K562 (cell line): ENCODE results near the gene PEAR1. TPM values are rescaled to one million over a fixed set of nuclear protein-coding genes. Genes with fewer than 3 reads are reported as not detected.
A peak's percentile ranks its signal among the peaks of the same experiment; 100 is the strongest.

ENCODE experiments used
- DPF2 ChIP-seq: fragments of 450-650 bp; IDR thresholded peaks from 2 replicates; pipeline ENCODE4 v1.6.1; 2016
- MTA3 ChIP-seq: fragments of 450-650 bp; formaldehyde crosslinking; IDR thresholded peaks from 2 replicates; pipeline ENCODE4 v1.6.1; 2017; ENCODE audit warnings: mild to moderate bottlenecking, borderline replicate concordance
- MYC ChIP-seq, 2 experiments: fragments of 250-450 bp in 1 of 2; sonication (Bioruptor Pico) in 1 of 2; IDR thresholded peaks; 2 replicates each; pipeline versions ENCODE4 v1.5.1 to v1.6.1; 2012 to 2021; ENCODE audit warnings: low read depth in 2 of 2, borderline replicate concordance in 1 of 2, improper control_type of control experiment in 1 of 2, low read length in 1 of 2, mild to moderate bottlenecking in 1 of 2, moderate library complexity in 1 of 2
- NCOA2 ChIP-seq, 2 experiments: fragments of 450-650 bp; IDR thresholded peaks; 2 replicates each; pipeline ENCODE4 v1.6.1; 2018; ENCODE audit warnings: mild to moderate bottlenecking in 2 of 2, moderate library complexity in 1 of 2; ENCODE audit not compliant: partially characterized antibody in 2 of 2
- NR2C1 ChIP-seq, 2 experiments: fragments of 450-650 bp; IDR thresholded peaks; 2 replicates each; pipeline ENCODE4 v1.6.1; 2017; ENCODE audit warnings: mild to moderate bottlenecking in 2 of 2, antibody characterized with exemption in 1 of 2, inconsistent platforms in 1 of 2, missing compliant biosample characterization in 1 of 2, missing genetic modification characterization in 1 of 2
- TGIF2 ChIP-seq: sonication (generic); formaldehyde crosslinking; IDR thresholded peaks from 2 replicates; pipeline ENCODE4 v1.8.1; 2022; ENCODE audit warnings: mild to moderate bottlenecking, missing genetic modification reagents, moderate library complexity
- U2AF1 ChIP-seq: fragments of 200-400 bp; formaldehyde crosslinking; optimal IDR thresholded peaks from 2 replicates; pipeline ENCODE3; 2017; ENCODE audit warnings: mild to moderate bottlenecking, low read depth, low read length, moderate library complexity
- ZNF253 ChIP-seq: fragments of 250-450 bp; sonication (Bioruptor Pico); conservative IDR thresholded peaks from 2 replicates; pipeline ENCODE4 v1.6.1; 2021; ENCODE audit warnings: mild to moderate bottlenecking
- polyA plus RNA-seq, 8 experiments: library from polyadenylated mRNA; depleted of rRNA in 4 of 8; stranded (reverse) in 5 of 8; unstranded in 3 of 8; fragments of >200 nt; fragmentation: Nextera tagmentation in 2 of 8; fragmentation: Illumina TruSeq in 1 of 8; extraction: Ambion mirVana in 2 of 8; extraction: Trizol in 1 of 8; gene quantifications; 2 replicates each; pipeline versions ENCODE4 v1.2.1 to v1.2.3, GENCODE V29; 2011 to 2014; ENCODE audit warnings: inconsistent platforms in 1 of 8, missing spikeins in 1 of 8
- total RNA-seq, 7 experiments: library from RNA; depleted of rRNA in 6 of 7; stranded (reverse); fragments of >200 nt in 6 of 7; fragmentation: Illumina TruSeq in 2 of 7; extraction: Trizol in 2 of 7; gene quantifications; 2 replicates each; pipeline versions ENCODE4 v1.2.1 to v1.2.3, GENCODE V29; 2011 to 2021; ENCODE audit warnings: low replicate concordance in 1 of 7
- TF ChIP-seq, protein P1 (sequence below): IDR thresholded peaks from 2 replicates; pipeline ENCODE4 v1.6.1; 2011; ENCODE audit warnings: borderline replicate concordance, low read depth, mild to moderate bottlenecking, moderate library complexity, low read length; ENCODE audit not compliant: insufficient read depth, poor library complexity, severe bottlenecking
- TF ChIP-seq, protein P2 (sequence below), 2 experiments: IDR thresholded peaks; 2 replicates each; pipeline ENCODE4 v1.6.1; 2011; ENCODE audit warnings: borderline replicate concordance in 1 of 2, control low read depth in 1 of 2, low read depth in 1 of 2, low read length in 1 of 2, mild to moderate bottlenecking in 1 of 2, mixed read lengths in 1 of 2, moderate library complexity in 1 of 2; ENCODE audit not compliant: insufficient read depth in 1 of 2, insufficient read length in 1 of 2, poor library complexity in 1 of 2, severe bottlenecking in 1 of 2; ENCODE audit errors: extremely low read depth in 1 of 2
- TF ChIP-seq, protein P3 (sequence below), 2 experiments: fragments of 450-650 bp; IDR thresholded peaks; 2 replicates each; pipeline ENCODE4 v1.6.1; 2018; ENCODE audit warnings: mild to moderate bottlenecking in 2 of 2, low read depth in 1 of 2; ENCODE audit not compliant: partially characterized antibody in 2 of 2
- TF ChIP-seq, protein P4 (sequence below): fragments of 250-450 bp; sonication (Bioruptor Pico); IDR thresholded peaks from 2 replicates; pipeline ENCODE4 v1.5.0; 2020; ENCODE audit warnings: mild to moderate bottlenecking
- TF ChIP-seq, protein P5 (sequence below), 2 experiments: fragments of 450-650 bp; conservative IDR thresholded peaks; 2 replicates each; pipeline ENCODE4 v1.6.1; 2017; ENCODE audit warnings: mild to moderate bottlenecking in 2 of 2, moderate library complexity in 2 of 2

PEAR1 gene
- total and polyA plus RNA-seq, 9 of the 15 experiments (the other 6 are each of a cell fraction or from before 2014, with no cell fraction given): 0.87 to 13.9 (median 6.1) TPM

DNA sequence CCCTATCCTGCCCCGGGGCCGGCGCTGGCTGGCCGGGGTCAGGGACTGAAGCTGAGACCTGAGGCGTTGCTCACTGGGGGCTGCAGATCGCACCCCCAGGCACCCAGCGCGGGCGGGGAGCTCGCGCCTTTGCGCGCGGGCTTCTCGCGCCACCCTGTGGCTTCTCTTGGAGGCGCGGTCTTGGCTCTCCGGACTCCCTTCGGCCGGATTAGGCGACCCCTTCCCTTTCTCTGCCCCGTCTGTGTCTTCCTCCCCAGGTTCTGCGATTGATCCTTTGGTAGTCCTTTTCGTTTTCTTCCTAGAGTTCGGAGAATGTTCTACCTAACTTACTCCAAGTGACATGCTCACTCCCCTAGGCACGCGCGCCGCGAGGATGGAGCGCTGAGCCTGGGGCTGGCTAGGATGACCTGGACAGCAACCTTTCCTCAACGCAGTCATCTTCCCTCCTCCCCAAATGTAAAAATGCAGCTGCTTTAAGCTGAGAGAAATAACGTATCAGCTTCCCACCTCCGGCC, 33.3 kb upstream of the PEAR1 start (continued):
- TF ChIP-seq, protein P1, sequence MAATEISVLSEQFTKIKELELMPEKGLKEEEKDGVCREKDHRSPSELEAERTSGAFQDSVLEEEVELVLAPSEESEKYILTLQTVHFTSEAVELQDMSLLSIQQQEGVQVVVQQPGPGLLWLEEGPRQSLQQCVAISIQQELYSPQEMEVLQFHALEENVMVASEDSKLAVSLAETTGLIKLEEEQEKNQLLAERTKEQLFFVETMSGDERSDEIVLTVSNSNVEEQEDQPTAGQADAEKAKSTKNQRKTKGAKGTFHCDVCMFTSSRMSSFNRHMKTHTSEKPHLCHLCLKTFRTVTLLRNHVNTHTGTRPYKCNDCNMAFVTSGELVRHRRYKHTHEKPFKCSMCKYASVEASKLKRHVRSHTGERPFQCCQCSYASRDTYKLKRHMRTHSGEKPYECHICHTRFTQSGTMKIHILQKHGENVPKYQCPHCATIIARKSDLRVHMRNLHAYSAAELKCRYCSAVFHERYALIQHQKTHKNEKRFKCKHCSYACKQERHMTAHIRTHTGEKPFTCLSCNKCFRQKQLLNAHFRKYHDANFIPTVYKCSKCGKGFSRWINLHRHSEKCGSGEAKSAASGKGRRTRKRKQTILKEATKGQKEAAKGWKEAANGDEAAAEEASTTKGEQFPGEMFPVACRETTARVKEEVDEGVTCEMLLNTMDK: peak; percentile 63
- TF ChIP-seq MTA3: 0 out of 2 replicates have a peak, but pooled peaks have one; percentile 16
- TF ChIP-seq, protein P2, sequence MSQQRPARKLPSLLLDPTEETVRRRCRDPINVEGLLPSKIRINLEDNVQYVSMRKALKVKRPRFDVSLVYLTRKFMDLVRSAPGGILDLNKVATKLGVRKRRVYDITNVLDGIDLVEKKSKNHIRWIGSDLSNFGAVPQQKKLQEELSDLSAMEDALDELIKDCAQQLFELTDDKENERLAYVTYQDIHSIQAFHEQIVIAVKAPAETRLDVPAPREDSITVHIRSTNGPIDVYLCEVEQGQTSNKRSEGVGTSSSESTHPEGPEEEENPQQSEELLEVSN (IDR thresholded peaks at IDR 0.05; ENCODE audit: borderline replicate concordance in 1 of 2, extremely low read depth in 1 of 2, insufficient read depth in 1 of 2, insufficient read length in 1 of 2, low read depth in 1 of 2, low read length in 1 of 2, poor library complexity in 1 of 2, severe bottlenecking in 1 of 2): peak; percentile 45 to 80
- TF ChIP-seq, protein P3, sequence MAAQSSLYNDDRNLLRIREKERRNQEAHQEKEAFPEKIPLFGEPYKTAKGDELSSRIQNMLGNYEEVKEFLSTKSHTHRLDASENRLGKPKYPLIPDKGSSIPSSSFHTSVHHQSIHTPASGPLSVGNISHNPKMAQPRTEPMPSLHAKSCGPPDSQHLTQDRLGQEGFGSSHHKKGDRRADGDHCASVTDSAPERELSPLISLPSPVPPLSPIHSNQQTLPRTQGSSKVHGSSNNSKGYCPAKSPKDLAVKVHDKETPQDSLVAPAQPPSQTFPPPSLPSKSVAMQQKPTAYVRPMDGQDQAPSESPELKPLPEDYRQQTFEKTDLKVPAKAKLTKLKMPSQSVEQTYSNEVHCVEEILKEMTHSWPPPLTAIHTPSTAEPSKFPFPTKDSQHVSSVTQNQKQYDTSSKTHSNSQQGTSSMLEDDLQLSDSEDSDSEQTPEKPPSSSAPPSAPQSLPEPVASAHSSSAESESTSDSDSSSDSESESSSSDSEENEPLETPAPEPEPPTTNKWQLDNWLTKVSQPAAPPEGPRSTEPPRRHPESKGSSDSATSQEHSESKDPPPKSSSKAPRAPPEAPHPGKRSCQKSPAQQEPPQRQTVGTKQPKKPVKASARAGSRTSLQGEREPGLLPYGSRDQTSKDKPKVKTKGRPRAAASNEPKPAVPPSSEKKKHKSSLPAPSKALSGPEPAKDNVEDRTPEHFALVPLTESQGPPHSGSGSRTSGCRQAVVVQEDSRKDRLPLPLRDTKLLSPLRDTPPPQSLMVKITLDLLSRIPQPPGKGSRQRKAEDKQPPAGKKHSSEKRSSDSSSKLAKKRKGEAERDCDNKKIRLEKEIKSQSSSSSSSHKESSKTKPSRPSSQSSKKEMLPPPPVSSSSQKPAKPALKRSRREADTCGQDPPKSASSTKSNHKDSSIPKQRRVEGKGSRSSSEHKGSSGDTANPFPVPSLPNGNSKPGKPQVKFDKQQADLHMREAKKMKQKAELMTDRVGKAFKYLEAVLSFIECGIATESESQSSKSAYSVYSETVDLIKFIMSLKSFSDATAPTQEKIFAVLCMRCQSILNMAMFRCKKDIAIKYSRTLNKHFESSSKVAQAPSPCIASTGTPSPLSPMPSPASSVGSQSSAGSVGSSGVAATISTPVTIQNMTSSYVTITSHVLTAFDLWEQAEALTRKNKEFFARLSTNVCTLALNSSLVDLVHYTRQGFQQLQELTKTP (IDR thresholded peaks at IDR 0.05; ENCODE audit: low read depth in 1 of 2, partially characterized antibody in 2 of 2): peak in 1 of 2 experiments; percentile 30
- TF ChIP-seq, protein P4, sequence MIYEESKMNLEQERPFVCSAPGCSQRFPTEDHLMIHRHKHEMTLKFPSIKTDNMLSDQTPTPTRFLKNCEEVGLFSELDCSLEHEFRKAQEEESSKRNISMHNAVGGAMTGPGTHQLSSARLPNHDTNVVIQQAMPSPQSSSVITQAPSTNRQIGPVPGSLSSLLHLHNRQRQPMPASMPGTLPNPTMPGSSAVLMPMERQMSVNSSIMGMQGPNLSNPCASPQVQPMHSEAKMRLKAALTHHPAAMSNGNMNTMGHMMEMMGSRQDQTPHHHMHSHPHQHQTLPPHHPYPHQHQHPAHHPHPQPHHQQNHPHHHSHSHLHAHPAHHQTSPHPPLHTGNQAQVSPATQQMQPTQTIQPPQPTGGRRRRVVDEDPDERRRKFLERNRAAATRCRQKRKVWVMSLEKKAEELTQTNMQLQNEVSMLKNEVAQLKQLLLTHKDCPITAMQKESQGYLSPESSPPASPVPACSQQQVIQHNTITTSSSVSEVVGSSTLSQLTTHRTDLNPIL: no peak
- no peak for TF ChIP-seq ZNF253 (CRISPR knock-in tag)
- no peak for TF ChIP-seq NR2C1 (IDR thresholded peaks at IDR 0.05)
- TF ChIP-seq NR2C1 (tag; IDR thresholded peaks at IDR 0.05): peak; percentile 34; the same call in 1 of the 2 replicates
- TF ChIP-seq TGIF2 (CRISPR knock-in tag): no peak
- TF ChIP-seq, protein P5, sequence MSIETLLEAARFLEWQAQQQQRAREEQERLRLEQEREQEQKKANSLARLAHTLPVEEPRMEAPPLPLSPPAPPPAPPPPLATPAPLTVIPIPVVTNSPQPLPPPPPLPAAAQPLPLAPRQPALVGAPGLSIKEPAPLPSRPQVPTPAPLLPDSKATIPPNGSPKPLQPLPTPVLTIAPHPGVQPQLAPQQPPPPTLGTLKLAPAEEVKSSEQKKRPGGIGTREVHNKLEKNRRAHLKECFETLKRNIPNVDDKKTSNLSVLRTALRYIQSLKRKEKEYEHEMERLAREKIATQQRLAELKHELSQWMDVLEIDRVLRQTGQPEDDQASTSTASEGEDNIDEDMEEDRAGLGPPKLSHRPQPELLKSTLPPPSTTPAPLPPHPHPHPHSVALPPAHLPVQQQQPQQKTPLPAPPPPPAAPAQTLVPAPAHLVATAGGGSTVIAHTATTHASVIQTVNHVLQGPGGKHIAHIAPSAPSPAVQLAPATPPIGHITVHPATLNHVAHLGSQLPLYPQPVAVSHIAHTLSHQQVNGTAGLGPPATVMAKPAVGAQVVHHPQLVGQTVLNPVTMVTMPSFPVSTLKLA (conservative IDR thresholded peaks at IDR 0.05): peak in 1 of 2 experiments; percentile 50; a peak in 1 of 4 replicates
- 0 out of 2 replicates have a peak, but pooled peaks have one; percentile 26 for TF ChIP-seq DPF2
- no peak for TF ChIP-seq U2AF1
- TF ChIP-seq NCOA2 (IDR thresholded peaks at IDR 0.05; ENCODE audit: partially characterized antibody in 2 of 2): no peak
- peak; percentile 21; the same call in 1 of the 2 replicates for TF ChIP-seq MYC (IDR thresholded peaks at IDR 0.05; ENCODE audit: low read depth, low read length)
- TF ChIP-seq MYC (CRISPR knock-in tag; IDR thresholded peaks at IDR 0.05; ENCODE audit: borderline replicate concordance, low read depth): no peak
